CD4-positive, alpha-beta T cell treated with Interleukin-2 at 100 ng/mL for 4 hours (primary cell): Measurements from ENCODE around the gene GSTO2.

Experiments
- DNase-seq: peaks from one replicate; pipeline ENCODE4 v3.0.0-alpha.2; 2020; ENCODE audit warnings: low spot score

Gene GSTO2

DNA sequence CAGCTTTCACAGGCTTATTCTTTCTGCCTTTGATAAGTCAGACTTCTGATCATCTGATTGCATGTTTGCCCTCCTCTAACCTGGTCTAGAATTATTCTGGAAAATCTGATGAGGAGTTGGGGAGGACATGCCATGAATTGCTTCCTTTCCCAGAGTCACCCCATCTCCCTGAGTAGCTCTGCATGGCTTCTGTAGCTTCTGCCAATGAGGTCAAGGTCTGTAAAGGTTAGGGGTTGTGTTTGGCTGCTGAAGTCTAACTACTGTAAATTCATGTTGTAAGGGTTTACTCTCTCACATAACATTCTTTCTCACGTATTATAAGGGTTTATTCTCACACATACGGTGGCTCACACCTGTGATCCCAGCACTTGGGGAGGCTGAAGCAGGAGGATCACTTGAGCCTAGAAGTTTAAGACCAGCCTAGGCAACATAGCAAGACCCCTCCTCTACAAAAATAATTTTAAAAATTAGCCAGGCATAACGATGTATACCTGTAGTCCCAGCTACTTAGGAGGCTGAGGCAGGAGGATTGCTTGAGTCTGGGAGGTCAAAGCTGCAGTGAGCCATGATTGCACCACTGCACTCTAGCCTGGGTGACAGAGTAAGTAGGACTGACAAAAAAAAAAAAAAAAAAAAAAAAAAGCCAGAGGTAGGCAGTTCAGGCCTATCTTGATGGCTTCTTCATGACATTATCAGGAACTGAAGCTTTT, 10.7 kb downstream of the GSTO2 start:
- no peak for DNase-seq

- DNase-seq: no peak
These were observed 12.7 kb downstream of the GSTO2 start for GRCh38 chr10:104281694-104282093.

- no peak for DNase-seq
These were observed 15.9 kb downstream of the GSTO2 start for GRCh38 chr10:104284846-104285245.

- no peak for DNase-seq
These were observed 18.0 kb downstream of the GSTO2 start for GRCh38 chr10:104286939-104287338.

- no peak for DNase-seq
These were observed 19.4 kb downstream of the GSTO2 start for GRCh38 chr10:104288355-104288754.

GRCh38 chr10:104291439-104291951, 22.5 kb downstream of the GSTO2 start:
- peak; percentile 89 for DNase-seq

GRCh38 chr10:104293011-104293410, 24.0 kb downstream of the GSTO2 start:
- no peak for DNase-seq

GRCh38 chr10:104293781-104294321, 24.9 kb downstream of the GSTO2 start:
- DNase-seq: no peak

- DNase-seq: no peak
These were observed 27.9 kb downstream of the GSTO2 start for GRCh38 chr10:104296687-104297436.

DNA sequence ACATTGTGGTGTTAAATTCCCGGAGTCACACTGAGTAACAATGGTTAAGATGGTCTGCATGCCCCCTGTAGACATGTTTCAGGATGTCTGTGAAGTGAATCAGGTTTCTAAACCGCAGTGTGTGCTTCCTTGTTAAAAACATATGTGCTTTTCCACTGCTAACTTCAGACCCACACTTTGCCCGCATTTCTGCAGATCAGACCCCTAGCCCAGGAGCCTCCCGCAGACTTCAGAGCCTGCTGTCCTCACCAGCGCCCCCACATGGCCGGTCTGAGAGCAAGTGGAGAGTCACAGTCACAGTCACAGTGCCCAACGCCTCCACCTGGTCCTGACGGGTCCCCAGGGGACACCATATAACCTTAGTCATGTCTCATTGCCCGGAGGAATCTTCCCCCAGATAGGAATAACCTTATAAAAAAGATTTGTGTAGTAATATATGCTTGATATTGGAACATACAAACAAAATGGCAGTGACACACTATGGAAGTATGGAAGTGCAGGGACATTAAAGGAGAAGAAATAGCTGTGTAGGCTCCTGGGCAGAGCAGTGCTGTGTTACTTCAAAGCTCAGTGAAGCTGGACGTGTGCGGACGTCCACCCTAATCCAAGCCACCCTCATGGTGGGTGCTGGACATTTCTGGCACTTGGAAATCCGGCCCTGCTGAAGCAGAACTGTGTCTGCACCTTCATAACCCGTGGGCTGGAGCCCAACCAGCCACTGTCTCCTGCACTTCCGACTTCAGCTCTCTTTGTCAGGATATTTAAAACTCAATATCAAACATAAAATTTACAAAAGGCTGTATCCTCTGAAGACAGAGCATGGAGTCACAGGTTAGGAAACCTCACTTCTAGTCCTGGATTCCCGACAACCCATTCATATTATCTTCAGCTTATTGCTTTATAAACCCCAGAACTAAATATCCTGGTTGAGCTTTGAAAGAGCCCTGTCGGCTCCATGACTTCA, 29.0 kb downstream of the GSTO2 start:
- no peak for DNase-seq

DNA sequence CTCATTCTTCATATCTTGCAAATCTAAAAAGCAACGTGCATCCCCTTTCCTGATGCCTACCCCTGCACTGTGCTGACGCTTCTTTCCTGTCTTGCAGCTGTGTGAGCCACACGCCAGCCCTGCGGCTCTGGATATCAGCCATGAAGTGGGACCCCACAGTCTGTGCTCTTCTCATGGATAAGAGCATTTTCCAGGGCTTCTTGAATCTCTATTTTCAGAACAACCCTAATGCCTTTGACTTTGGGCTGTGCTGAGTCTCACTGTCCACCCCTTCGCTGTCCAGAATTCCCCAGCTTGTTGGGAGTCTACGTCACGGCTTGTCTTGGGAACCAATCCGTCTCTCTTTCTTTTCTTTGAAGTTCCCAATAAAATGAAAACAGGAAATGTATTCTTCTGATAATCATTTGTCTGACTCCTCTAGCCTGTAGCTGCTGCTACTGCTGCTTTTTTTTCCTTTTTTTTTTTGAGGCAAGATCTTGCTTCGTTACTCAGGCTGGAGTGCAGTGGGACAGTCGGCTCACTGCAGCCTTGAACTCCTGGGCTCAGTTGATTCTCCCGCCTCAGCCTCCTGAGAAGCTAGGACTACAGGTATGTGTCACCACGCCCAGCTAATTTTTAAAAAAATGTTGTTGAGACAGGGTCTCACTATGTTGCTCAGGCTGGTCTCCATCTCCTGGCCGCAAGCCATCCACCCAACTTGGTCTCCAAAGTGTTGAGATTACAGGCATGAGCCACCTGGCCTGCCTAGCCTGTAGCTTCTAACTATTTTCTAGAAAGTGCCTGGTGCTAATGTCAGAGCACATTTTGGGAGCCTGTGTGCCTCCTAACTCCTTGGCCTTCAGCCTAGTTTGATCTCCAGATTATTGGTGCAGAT, 30.3 kb downstream of the GSTO2 start:
- no peak for DNase-seq

DNA sequence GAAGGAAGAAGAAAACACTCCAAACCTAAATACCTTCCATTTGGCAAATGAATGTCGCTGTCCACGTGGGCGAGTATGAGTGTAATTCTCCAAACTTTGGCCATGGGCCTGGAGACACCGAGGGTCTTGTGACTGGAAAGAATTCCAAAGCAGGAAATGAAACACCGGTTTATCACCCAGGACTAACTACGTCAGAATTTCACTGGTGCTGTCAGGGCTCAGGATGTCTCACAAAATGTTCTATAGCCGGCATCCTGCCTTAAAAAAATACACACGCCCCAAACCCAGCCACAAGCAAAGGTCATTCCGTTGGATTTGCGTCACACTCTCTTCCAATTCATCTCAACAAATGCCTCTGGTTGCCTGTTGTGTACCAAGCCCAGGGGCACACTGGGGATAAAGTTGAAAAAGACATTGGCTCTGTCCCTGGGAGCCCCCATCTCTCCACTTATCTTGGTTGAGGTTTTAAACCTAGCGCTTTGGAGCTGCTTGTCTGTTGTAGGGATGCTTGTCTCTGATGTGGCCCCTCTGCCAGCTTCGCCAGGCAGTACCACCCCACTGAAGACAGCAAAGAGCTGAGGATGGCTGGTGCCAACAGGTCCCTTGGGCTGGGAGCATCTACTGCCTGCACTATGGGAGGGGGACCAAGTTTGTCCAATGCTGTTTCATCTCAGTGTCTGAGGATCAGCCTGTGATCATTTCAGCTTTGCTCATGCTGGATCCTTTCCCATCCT, 31.2 kb downstream of the GSTO2 start:
- no peak for DNase-seq

GRCh38 chr10:104300736-104301292, 31.8 kb downstream of the GSTO2 start:
- peak; percentile 30 for DNase-seq

DNA sequence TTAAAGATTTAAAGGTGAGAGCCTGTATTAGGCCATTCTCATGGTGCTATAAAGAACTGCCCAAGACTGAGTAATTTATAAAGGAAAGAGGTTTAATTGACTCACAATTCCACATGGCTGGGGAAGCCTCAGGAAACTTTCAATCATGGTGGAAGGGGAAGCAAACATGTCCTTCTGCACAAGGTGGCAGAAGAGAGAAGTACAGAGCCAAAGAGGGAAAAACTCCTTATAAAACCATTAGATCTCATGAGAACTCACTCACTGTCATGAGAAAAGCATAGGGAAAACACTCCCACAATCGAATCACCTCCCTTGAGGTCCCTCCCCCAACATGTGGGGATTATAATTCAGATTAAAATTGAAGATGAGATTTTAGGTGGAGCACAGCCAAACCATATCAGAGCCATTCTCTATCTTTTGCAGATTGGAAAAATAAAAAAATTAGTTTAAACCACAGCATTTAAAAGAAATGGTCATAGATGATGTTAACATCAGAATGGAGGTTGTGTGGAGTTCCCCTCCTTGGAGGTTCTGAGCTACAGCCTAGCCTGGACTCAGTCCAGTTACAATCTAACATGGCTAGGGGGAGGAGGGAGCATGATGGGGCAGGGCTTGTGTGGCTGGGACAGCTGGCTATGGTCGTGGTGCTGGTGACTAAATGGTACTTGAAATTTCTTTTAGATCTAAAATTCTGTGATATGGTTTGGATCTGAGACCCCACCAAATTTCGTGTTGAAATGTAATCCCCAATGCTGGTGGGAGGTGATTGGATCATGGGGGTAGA, 33.1 kb downstream of the GSTO2 start:
- no peak for DNase-seq

DNA sequence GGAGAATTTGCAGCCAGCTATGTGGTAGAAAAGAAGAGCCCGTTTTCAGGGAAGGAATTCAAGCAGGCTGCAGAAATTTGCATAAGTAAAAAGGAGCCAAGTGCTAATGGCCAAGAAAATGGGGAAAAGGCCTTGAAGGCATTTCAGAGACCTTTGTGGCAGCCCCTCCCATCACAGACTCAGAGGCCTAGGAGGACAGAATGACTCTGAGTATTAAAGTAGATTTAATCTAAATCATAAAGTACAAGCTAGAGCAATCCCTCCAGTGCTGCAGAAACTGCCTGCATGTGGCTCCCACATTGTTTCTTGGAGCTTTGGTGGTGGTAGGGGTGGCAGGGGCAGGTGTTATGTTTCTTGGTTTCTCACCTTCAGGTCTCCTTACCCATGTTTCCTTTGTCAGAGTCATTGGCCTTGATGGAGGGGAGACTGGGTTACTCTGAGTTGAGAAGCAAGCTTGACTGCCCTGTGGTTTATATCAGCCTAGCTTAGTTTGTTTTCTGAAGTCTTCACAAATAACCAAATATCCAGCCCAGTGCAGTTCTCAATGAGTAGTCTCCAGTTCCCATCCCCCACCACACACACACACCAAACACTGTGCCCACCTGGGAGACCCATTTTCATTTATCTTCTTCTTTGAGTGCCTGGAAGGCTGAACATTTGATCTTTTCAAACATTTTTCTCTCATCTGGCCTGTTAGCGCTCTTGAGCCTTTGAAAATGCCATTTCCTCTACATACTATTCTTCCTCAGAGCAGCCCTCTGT, 34.8 kb downstream of the GSTO2 start:
- peak; percentile 35 for DNase-seq

DNA sequence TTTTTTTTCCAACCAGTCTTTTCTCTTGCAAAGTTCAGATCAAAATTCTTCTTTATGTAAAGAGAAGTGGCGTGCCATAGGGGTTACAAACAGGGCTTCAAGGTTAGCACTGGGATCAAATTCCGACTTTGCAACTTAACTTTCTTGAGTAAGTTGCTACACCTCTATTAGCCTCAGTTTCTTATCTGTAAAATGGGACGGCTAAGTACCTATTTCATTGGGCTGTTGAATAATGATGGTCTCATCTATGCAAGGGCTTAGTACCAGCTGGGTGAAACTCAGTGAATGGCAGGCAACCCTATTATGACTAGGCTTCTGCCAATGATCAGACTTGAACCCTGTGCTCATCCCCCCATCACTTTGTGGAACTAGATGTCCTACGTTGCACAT, 35.4 kb downstream of the GSTO2 start:
- DNase-seq: no peak

DNA sequence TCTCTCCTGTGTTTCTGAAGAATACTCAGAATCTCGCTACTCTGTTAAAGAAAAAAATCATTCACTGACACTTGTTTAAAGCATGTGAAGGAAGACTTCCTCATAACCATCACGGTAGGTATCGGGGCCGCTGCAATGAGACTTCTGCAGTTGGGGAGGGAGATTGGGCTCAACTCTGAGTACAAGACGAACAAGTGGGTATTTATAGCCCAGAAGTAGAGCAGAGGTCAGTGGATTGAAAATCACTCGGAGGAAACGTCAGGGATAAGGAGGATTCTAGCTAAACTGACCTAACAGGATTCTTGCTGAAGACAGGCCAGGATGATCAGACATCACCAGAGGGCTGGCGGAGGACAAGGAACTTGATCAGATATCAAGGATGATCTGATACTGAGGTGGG, 35.9 kb downstream of the GSTO2 start:
- DNase-seq: no peak

DNA sequence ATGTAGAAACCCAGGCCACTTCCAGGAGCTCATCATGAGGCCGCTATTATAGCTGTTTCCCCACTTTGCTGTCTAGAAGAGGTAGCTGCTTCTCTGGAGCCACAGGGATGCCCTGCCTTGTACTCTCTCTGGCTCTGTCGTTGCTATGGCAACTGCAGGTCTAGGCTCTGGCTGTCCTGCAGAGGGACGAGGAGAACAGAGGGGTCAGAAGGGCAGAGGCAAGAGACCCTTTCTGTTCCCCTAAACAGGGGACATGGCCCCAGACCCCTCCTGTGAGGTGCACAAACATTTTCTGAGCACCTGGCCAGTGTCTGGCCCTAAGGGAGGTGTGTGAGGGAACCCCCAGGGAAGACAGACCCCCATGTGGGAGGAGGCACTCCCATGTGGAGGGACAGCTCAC, 37.9 kb downstream of the GSTO2 start:
- no peak for DNase-seq
